Testis (tissue), 3 donors: ENCODE measurements around the gene PGAP2. TPM values are rescaled to one million over a fixed set of nuclear protein-coding genes. Genes with fewer than 3 reads are reported as not detected.

ENCODE experiments used
- DNase-seq: peaks from one replicate; pipeline ENCODE4 v3.0.0-alpha.2; 2019
- H3K27ac ChIP-seq, 2 donors: fragments of 200-600 bp; sonication (generic); one replicate each; pipeline ENCODE4 v1.5.1; 2019
- H3K27me3 ChIP-seq: fragments of 200-600 bp; sonication (generic); one replicate; pipeline ENCODE4 v1.5.1; 2019
- H3K36me3 ChIP-seq: fragments of 200-600 bp; sonication (generic); one replicate; pipeline ENCODE4 v1.5.1; 2017; ENCODE audit warnings: low read depth; ENCODE audit errors: missing control alignments
- H3K4me1 ChIP-seq: fragments of 200-600 bp; sonication (generic); one replicate; pipeline ENCODE4 v1.5.1; 2019
- H3K4me3 ChIP-seq, 2 donors: fragments of 200-600 bp; sonication (generic); one replicate each; pipeline ENCODE4 v1.5.1; 2017 to 2019
- H3K9me3 ChIP-seq: fragments of 200-600 bp; sonication (generic); one replicate; pipeline ENCODE4 v1.5.1; 2017
- POLR2A ChIP-seq: fragments of 450-650 bp; IDR thresholded peaks from one replicate; pipeline ENCODE4 v1.6.1; 2017; ENCODE audit warnings: antibody characterized with exemption, mild to moderate bottlenecking, moderate library complexity
- WGBS, 2 donors: methylation state at CpG; one replicate each; pipeline ENCODE4 v1.1.5; 2018; 5-methylcytosine and 5-hydroxymethylcytosine counted together
- intact Hi-C: fragments of 100-400 bp; cut with DNase I; formaldehyde crosslinking; loops from one replicate; pipeline ENCODE4 v1.15.1; 2023; ENCODE audit warnings: low total_unique reads
- polyA plus RNA-seq: library from polyadenylated mRNA; stranded (reverse); fragments of 350-450 nt; fragmentation: Illumina TruSeq; extraction: RNeasy Lipid Tissue Mini Kit (QIAGEN cat#74804); gene quantifications from one replicate; pipeline ENCODE4 v1.2.3, GENCODE V29; 2014; ENCODE audit warnings: low read depth, low replicate concordance; ENCODE audit not compliant: insufficient read depth
- total RNA-seq, 2 donors: library from RNA; depleted of rRNA; stranded (reverse); fragments of >200 nt; gene quantifications; one replicate each; pipeline ENCODE4 v1.2.3, GENCODE V29; 2016
- TF ChIP-seq, protein P1 (sequence below), 3 experiments: fragments of 450-650 bp in 2 of 3; fragments of 200-600 bp in 1 of 3; sonication (generic) in 1 of 3; IDR thresholded peaks; one replicate each; pipeline ENCODE4 v1.5.1; 2016 to 2019; ENCODE audit warnings: antibody characterized with exemption in 3 of 3, mild to moderate bottlenecking in 2 of 3, moderate library complexity in 1 of 3

The PGAP2 gene
- total and polyA plus RNA-seq, 3 donors from 2014 or later, result 40.5 to 56.8 (median 54.4) TPM

DNA sequence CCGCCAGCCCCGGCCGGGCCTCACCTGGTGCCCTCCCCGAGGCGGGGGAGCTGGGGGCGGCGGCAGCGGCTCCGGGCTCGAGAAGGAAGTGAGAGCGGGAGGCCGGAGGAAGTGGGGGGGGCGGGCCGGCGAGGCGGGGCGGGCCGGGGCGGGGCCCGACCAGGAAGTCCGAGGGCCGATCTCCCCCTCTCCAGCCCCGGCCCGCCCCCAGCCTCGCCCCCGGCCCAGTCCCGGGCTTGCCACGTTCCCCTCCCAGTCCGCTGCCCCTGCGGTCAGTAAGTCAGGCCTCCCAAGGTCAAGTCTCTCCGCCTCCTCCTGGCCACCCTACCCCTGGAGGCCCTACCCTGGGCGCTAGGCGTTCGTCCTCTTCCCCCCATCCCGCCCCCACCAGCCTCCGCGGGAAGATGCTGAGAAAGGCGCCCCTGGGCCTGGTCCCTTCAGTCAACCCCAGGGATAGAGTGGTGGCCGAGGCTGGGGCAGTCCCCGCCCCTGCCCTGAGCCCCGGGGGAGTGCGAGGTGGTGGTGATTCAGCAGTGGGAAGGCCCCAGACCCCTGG, 32.6 kb downstream of the PGAP2 start, which contains the start of gene RHOG:
Gene RHOG, minus strand, starts transcription at position 90 of the 556 bp plus-strand sequence. CDS start 12,821 bp downstream, outside the sequence.
- WGBS, 2 donors, result 0 to 1% methylated on average over 4 to 20 of the region's 42 CpGs
- H3K4me1 ChIP-seq, result peaks cover 17% of the 10 kb centered on the region

GRCh38 chr11:3841426-3842350, 33.3 kb downstream of the PGAP2 start:
- 25 to 27% methylated on average over 24 to 34 of the region's 44 CpGs for WGBS, 2 donors
- intact Hi-C loops, result no loop called here

More for the DNA sequence above, 32.6 kb downstream of the PGAP2 start, which contains the start of gene RHOG:
- Histone ChIP-seq H3K36me3 (no peaks in the 10 kb centered on the region), H3K27me3 (no peaks in the 10 kb centered on the region), H3K4me3 (peak within 1 kb of the TSS; percentile 83 to 91), H3K9me3 (no peaks in the 10 kb centered on the region), H3K27ac (peak within 1 kb of the TSS; percentile 94 to 98)
- TF ChIP-seq POLR2A, result no peak
- TF ChIP-seq, protein P1, sequence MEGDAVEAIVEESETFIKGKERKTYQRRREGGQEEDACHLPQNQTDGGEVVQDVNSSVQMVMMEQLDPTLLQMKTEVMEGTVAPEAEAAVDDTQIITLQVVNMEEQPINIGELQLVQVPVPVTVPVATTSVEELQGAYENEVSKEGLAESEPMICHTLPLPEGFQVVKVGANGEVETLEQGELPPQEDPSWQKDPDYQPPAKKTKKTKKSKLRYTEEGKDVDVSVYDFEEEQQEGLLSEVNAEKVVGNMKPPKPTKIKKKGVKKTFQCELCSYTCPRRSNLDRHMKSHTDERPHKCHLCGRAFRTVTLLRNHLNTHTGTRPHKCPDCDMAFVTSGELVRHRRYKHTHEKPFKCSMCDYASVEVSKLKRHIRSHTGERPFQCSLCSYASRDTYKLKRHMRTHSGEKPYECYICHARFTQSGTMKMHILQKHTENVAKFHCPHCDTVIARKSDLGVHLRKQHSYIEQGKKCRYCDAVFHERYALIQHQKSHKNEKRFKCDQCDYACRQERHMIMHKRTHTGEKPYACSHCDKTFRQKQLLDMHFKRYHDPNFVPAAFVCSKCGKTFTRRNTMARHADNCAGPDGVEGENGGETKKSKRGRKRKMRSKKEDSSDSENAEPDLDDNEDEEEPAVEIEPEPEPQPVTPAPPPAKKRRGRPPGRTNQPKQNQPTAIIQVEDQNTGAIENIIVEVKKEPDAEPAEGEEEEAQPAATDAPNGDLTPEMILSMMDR (IDR thresholded peaks at IDR 0.05), result no peak
- DNase-seq, result peak; percentile 84
- intact Hi-C loops, result no loop called here

GRCh38 chr11:3843326-3843725, 35.0 kb downstream of the PGAP2 start:
- TF ChIP-seq, protein P1 (IDR thresholded peaks at IDR 0.05), result no peak
- no peak for TF ChIP-seq POLR2A
- Histone ChIP-seq H3K4me3 (no peak overlapping the region), H3K4me1 (peaks cover 6% of the 10 kb centered on the region), H3K9me3 (no peaks in the 10 kb centered on the region), H3K27ac (no peak overlapping the region), H3K36me3 (no peaks in the 10 kb centered on the region), H3K27me3 (no peaks in the 10 kb centered on the region)
- DNase-seq, result no peak
- 95 to 96% methylated on average over 3 of the region's 3 CpGs for WGBS, 2 donors
- intact Hi-C loops, result no loop called here

More at GRCh38 chr11:3841426-3842350, 33.3 kb downstream of the PGAP2 start:
- DNase-seq, result peak; percentile 88
- Histone ChIP-seq H3K27me3 (no peaks in the 10 kb centered on the region), H3K4me3 (peak overlapping the region; percentile 83 to 91), H3K27ac (peak overlapping the region; percentile 94 to 98), H3K9me3 (no peaks in the 10 kb centered on the region), H3K36me3 (no peaks in the 10 kb centered on the region), H3K4me1 (peaks cover 17% of the 10 kb centered on the region)
- no peak for TF ChIP-seq POLR2A
- TF ChIP-seq, protein P1 (IDR thresholded peaks at IDR 0.05), result peak; percentile 44 to 79 (median 64)

- TF ChIP-seq, protein P1 (IDR thresholded peaks at IDR 0.05), result no peak
- no peak for TF ChIP-seq POLR2A
- H3K4me1 ChIP-seq, result no peaks in the 10 kb centered on the region
- no peak for DNase-seq
- no peak overlapping the region for H3K27ac ChIP-seq
- H3K4me3 ChIP-seq, result no peak overlapping the region
- 86 to 88% methylated on average over 1 of the region's 1 CpG for WGBS, 2 donors
- intact Hi-C loops, result no loop called here
- no peaks in the 10 kb centered on the region for H3K9me3 ChIP-seq
- H3K36me3 ChIP-seq, result no peaks in the 10 kb centered on the region
- no peaks in the 10 kb centered on the region for H3K27me3 ChIP-seq
These were observed 36.9 kb downstream of the PGAP2 start for GRCh38 chr11:3845246-3845645.
